KOPT-K1 (cell line): ENCODE measurements around the gene LRRN4.
"Not testable (repeated sequence)": the region's sequence is repeated elsewhere in the genome, so short reads cannot be mapped to it uniquely, and the experiment has no call there.

Source experiments
- H3K27ac ChIP-seq: fragments of 200-600 bp; sonication (generic); 2 replicates; pipeline ENCODE4 v1.5.1; 2016; ENCODE audit warnings: antibody characterized with exemption, mild to moderate bottlenecking, low read depth, low read length; ENCODE audit not compliant: poor library complexity, severe bottlenecking
- H3K36me3 ChIP-seq: fragments of 200-600 bp; sonication (generic); 2 replicates; pipeline ENCODE4 v1.5.1; 2017; ENCODE audit warnings: antibody characterized with exemption, mild to moderate bottlenecking, low read length, moderate library complexity; ENCODE audit not compliant: insufficient read depth
- H3K9me3 ChIP-seq: fragments of 200-600 bp; sonication (generic); 2 replicates; pipeline ENCODE4 v1.5.1; 2017; ENCODE audit warnings: antibody characterized with exemption, low read length, mild to moderate bottlenecking; ENCODE audit not compliant: insufficient read depth, poor library complexity, severe bottlenecking

The LRRN4 gene

DNA sequence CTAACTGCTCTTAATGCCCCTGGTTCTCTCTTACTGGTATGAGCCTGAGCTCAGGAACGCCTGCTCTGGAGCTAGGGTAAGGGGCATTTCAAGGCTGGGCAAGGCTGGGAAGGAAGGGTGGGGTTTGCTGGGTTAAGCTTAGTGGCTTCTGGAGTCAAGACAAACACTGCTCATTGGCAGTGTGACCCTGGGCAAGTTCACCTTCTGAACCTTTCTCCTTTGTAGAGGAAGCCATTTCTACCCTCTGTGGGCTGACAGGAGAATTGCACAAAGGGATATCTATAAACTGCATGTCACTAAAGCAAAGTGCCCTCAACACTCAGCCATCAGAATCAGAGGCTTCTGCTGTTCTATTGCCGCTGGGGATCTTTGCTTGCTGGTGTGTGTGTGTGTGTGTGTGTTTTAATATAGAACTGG lies 20.3 kb upstream of the LRRN4 start:
- Histone ChIP-seq H3K27ac (no peak overlapping the region), H3K36me3 (no peaks in the 10 kb centered on the region)

DNA sequence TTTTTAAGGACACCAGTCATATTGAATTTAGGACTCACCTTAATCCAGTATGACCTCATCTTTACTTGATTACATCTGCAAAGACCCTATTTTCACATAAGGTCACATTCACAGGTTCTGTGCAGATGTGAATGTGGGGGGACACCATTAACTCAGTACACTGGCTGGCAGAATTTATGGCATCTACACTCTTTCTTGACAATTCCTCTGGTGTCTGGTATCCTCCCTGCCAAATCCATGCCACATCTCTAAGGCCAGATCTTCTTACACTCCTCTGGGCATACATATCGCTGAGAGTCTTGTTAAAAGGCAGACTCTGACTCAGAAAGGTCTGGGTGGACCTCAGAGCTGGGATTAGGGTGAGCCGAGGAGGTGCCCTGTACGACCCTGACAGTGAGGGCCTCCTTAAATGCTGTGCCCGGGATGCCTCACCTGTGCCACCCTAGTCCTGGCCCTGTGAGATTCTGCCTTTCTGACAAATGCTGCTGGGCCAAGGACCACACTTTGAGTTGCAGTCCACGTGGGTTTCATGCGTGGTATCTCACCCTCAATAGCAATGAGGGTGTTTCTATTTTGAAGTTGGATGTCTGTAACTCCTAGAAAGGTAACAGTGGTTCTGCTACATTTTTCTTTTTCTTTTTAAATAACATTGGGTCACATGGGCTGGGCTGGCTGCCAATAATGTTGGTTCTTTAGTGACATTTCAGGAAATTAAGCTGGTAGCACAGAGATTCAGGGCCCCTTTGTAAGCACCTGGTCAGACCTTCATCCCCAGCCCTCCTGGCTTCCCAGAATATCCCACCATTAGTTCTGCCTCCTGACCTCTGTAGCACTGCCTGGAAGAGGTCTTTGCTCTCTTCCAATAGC lies 17.2 kb upstream of the LRRN4 start:
- Histone ChIP-seq H3K27ac (no peak overlapping the region), H3K36me3 (no peaks in the 10 kb centered on the region), H3K9me3 (no peaks in the 10 kb centered on the region)

More for the DNA sequence above, 20.3 kb upstream of the LRRN4 start:
- no peaks in the 10 kb centered on the region for H3K9me3 ChIP-seq

DNA sequence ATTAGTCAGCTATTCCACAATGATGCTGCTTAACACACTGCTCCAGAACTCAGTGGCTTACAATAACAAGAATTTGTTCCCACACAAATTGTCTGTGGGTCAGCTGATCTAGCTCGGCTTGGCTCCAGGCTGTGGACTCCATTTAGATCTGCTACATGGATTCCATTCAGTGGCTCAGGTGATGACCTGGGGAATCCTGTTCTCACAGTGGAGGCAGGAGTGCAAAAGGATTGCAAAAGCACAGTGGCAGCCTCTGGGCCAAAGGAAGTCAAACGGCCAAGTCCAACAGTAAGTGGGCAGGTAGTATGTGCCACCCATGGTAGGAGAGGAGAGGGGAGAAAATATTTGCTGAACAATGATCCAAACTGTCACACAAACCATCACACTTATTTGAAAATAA lies 15.8 kb upstream of the LRRN4 start:
- no peak overlapping the region for H3K27ac ChIP-seq
- no peaks in the 10 kb centered on the region for H3K9me3 ChIP-seq
- H3K36me3 ChIP-seq, result no peaks in the 10 kb centered on the region

DNA sequence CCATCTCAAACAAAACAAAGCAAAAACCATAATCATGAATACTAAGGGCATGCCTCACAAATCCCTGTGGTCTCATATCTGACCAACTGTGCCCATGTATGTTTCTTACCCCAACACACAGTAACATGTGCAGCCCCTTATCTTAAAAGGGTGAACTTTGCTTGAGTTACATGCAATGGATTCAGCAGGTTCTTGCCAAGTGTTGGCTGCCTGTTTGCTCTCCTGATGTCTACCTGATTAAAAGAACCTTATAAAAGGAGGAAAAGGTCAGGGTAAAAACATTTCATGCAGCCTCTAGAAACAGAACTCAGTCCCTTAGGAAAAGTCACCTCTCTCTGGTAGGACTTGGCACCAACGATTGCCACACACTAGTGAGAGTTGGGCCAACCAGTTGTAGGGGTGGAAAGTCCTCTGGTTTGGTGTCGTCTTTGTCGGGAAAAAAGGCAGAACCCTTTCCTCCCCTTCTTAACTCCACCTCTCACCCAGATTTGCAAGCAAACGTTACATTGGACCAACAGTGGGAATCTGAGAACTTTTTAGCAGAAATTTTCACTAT lies 14.0 kb upstream of the LRRN4 start:
- Histone ChIP-seq H3K36me3 (no peaks in the 10 kb centered on the region), H3K27ac (no peak overlapping the region), H3K9me3 (no peaks in the 10 kb centered on the region)

DNA sequence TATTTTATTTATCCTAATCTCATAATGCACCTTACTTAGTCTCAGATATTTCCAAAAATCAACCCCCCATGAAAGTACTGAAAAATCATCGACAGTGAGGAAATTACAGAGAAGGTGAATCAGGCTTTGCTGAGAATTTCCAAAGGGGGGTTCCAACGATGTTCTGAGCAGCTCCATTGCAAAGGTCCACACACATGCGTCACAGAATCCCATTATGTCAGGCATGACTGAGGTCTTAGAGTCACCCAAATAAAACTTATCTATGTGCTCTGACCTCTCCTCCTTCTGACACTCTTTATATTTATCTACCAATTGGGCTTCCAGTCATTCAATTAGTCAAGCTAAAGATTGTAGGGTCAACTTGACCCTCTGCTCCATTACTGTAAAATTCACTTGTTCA lies 12.7 kb upstream of the LRRN4 start:
- no peak overlapping the region for H3K27ac ChIP-seq
- no peaks in the 10 kb centered on the region for H3K9me3 ChIP-seq
- no peaks in the 10 kb centered on the region for H3K36me3 ChIP-seq

DNA sequence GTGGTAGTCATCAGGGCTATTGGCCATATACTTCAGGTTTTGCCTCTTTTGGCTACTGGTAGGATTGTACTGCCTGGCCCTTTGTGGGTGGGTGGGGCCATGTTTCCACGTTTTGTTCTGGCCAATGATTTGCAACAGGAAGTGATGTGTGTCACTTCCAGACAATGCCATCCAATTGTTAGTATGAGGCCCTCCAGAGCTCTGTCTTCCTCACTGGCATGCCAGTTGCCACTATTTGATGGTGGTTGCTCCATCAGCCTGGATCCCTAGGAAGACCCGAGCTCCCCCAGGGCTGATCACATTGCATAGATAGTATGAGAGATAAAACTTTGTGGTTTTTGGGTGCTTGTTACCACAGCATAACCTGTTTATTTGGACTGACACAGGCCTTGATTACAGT lies 7.7 kb upstream of the LRRN4 start:
- H3K27ac ChIP-seq, result no peak overlapping the region
- no peaks in the 10 kb centered on the region for H3K9me3 ChIP-seq
- no peaks in the 10 kb centered on the region for H3K36me3 ChIP-seq

DNA sequence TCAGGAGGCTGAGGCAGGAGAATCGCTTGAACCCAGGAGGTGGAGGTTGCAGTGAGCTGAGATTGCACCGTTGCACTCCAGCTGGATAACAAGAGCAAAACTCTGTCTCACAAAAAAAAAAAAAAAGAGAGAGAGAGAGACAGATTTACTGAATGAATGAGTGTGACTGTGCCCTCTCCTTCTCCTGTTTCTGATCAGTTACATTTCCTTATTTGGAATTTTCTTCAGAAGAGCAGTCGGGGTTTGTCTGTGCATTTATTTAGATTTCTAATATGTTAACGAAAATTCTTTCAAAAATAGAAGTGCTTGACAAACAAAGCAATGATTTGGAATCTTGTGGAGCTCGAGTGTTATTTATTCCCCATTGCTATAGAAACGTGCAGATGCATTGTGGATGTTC lies 6.4 kb upstream of the LRRN4 start:
- H3K27ac ChIP-seq, result no peak overlapping the region
- H3K9me3 ChIP-seq, result no peaks in the 10 kb centered on the region
- no peaks in the 10 kb centered on the region for H3K36me3 ChIP-seq

DNA sequence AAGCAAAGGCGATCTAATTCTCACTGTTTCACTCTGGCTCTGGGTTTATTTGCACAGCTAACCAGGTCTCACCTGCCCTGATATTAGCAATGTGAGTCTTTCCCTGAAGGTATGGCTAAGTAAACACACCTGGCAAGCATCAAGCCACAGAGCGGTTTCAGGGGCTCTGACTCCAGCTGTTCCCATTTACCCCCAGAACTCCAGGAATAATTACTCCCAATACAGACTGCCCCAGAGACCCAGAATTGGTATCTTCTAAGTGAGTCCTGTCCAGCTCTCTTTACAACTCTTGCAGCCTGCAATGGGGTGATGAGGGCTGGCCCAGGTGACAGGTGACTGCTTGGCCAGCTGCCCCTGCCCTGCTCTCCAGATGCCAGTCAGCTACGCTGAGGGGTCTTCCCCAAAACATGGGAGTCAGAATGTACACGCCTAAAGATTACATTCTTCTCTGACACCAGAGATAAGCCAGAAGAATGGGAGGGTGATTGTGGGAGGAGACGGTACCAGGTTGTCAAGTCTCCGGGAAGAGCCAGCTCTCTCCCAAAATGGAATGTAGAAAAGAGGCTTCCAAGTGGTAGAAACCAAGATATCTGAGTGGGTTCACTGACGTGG lies 4.9 kb upstream of the LRRN4 start:
- H3K36me3 ChIP-seq, result no peaks in the 10 kb centered on the region
- H3K27ac ChIP-seq, result no peak overlapping the region
- H3K9me3 ChIP-seq, result no peaks in the 10 kb centered on the region

DNA sequence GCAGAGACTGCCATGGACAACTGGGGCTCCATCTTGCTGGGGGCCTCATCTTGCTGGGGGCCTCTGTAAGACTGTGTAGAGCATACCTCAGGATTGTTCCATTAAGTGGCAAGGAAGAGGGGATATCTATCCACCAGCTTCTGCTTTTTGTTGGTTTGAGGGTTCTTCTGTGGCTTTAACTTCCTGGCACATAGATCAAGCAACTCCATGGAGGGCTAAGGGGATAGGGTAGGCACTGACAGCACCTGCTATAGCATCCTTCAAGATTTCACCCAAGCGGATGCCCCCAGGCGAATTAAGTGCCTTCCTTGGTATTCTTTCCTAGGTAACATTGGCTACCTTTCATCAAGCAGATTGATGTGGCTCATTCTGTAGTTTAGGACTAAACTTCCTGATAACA lies 3.8 kb upstream of the LRRN4 start:
- Histone ChIP-seq H3K9me3 (no peaks in the 10 kb centered on the region), H3K27ac (no peak overlapping the region), H3K36me3 (no peaks in the 10 kb centered on the region)

DNA sequence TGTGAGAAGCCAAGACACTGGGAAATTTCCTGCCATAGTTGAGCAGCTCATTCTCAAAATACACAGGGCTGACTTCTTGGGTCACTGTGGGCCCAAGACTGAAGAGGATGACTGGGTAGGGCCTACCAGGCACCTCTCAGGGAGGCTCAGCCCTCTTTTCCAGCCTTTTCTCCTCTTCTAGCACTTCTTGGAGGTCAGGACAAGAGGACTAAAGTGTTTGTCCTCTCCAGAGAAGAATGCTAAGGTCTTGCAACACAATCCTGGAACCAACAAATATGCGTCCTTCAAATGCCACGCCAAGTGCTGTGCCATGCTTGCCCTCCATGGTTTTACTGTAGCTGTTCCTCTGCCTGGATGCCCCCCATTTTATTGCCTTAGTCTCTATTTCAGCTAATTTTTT lies 3.3 kb upstream of the LRRN4 start:
- H3K36me3 ChIP-seq, result no peaks in the 10 kb centered on the region
- no peaks in the 10 kb centered on the region for H3K9me3 ChIP-seq
- H3K27ac ChIP-seq, result no peak overlapping the region

DNA sequence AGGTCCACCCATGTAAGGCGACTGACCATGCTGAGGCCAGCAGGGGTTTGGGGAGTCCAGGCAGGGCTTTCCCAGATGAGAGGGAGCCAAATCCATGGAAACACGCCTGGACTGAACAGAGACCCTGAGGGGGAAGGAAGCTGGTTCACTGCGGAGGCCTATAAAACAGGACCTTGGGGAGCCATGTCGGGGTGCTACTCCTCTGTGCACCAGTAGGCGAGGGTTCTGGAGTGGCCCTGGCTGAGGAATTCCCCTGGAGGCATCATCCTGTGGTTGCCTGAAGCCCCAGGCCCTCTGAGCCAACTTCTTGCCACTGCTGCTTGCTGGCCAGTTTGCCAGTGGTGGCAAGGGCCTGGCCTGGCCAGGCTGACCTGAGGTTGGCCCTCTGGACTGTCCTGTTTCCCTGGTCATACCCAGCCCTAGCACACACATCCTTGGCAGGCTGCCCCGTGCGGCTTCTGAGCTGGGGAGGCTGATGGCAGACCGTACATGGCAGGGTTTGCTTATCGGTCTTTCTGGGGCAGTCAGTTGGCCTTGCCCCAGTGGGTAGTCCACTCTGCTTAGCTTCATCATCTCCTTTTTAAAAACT lies 2.2 kb upstream of the LRRN4 start:
- no peaks in the 10 kb centered on the region for H3K36me3 ChIP-seq
- H3K27ac ChIP-seq, result no peak overlapping the region
- no peaks in the 10 kb centered on the region for H3K9me3 ChIP-seq

DNA sequence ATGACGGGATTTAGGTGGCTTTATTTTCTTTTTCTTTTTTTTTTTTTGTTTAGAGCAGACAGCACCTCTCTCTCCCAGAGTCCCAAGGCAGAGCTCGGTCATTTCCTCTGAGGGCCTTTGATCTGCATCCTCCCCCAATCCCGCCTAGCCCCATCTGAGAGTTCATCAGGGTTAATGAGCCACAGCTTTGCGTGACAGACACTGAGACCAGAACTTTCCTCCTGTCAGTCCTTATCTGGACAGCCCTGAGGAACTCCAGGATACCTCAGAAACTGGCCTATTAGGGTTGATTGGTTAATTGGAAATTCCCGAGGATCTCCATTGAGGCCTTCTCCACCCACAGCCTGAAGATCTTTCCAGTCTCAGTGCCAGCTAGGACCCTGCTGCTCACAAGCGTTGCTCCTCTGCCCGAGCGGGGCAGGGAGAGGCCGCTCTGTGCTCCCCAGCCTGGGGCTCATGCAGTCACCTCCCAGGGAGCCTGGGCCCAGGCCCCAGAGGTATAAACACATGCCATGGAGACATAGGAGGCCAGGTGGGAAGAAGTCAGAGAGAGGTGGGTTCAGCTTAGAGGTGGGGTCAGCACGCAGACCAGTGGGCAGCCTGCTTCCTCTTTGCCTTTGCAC lies 1.4 kb upstream of the LRRN4 start:
- Histone ChIP-seq H3K27ac (no peak overlapping the region), H3K36me3 (no peaks in the 10 kb centered on the region), H3K9me3 (no peaks in the 10 kb centered on the region)

DNA sequence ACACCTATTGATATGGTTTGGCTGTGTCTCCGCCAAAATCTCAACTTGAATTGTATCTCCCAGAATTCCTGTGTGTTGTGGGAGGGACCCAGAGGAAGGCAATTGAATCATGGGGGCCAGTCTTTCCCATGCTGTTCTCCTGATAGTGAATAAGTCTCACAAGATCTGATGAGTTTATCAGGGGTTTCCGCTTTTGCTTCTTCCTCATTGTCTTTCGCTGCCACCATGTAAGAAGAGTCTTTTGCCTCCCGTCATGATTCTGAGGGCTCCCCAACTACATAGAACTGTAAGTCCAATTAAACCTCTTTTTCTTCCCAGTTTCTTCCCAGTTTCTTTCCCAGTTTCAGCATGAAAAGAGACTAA lies 810 bp upstream of the LRRN4 start:
- not testable (repeated sequence) for H3K36me3 ChIP-seq, H3K27ac ChIP-seq, H3K9me3 ChIP-seq

DNA sequence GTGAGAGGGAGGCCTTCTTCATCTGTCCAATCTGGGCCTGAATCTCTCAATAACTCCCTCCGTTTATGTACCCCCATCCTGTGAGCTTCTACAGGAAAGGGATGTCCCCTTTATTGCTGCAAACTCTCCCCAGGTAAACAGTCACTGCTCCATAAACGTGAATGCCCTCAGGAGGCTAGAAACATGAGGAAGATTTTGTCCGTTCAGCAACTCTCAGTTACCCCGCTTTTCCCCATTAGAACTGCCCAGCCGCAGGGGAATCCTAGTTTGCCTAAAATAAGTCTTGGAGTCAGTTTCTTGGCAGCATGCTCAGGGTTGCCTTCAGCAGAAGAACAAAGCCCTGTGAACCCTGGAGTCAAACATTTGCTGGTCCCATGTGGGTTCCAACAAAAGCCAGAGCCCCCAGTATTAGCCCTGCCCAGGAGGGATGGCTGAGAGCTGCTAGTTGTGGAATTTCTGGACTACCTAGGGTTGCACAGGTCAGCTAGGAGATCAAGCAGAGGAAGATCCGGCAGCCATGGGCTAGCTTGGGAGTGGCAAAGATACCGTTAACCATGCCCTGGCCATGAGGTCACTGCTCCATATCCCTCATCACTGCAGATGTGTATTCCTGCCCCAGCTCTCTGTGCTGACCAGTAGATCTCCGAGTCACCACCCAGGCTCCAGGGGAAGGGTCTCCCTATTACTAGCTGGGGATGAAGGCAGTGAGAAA lies 640 bp downstream of the LRRN4 start:
- Histone ChIP-seq H3K9me3 (no peaks in the 10 kb centered on the region), H3K27ac (no peak overlapping the region)

DNA sequence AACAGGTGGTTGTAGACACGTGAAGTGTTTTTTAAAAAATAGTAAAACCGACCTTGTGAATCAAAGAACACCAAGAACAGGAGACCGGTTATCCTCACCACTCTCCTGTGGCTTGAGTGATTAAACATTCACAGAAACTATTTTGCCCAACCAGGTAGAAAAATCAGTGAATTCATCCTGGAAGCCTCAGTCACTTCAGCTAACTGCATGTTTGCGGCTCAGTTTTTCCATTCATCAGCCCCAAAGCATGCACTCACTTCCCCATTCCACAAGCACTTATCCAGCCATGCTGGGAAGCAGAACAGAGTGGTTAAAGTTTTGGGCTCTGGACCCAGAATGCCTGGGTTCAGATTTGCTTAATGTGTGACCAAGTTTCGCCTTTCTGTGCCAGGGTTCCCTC lies 2.4 kb downstream of the LRRN4 start:
- no peaks in the 10 kb centered on the region for H3K36me3 ChIP-seq
- H3K9me3 ChIP-seq, result no peaks in the 10 kb centered on the region
- no peak overlapping the region for H3K27ac ChIP-seq

More for the DNA sequence above, 640 bp downstream of the LRRN4 start:
- H3K36me3 ChIP-seq, result no peaks in the 10 kb centered on the region
